ENCODE measurements around the gene PLA2G12A. TPM values are rescaled to one million over a fixed set of nuclear protein-coding genes. Genes with fewer than 3 reads are reported as not detected.
A peak's percentile ranks its signal among the peaks of the same experiment; 100 is the strongest.

Gene PLA2G12A
- total and polyA plus RNA-seq, 2 donors (not counting 1 experiment from before 2014, with no cell fraction given): 15.9 to 18.0 TPM

DNA sequence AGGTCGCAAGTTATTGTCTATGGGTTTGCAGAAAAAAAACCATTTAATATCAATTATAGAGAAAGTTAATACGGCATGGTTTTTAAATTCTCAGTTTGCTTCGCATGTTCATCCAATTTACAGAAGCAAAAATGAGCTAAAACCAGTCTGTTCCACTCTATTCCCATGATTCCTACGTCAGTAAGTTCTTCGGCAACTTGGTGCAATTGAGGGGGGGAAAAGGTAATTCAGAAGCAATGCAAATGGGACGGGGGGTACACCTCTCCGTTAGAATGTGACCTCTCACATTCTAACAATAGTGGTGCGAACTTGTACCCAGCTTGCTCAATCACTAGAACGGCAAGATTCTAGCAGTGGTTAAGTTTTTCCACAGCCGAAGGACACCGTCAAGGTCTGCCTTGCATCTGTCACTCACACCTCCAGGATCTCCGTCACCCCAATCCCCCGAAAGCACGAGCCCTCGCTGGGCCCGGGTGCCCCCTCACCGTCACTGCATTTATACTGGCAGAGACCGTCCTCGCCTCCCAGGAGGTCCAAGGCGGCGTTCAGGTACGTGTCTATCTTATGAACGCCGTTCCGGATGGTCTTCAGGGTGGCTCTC is 653 bp downstream of the PLA2G12A start:
- peaks cover 2% of the 10 kb centered on the region for H3K79me2 ChIP-seq (ENCODE audit: control insufficient read depth, insufficient read depth, low read length)
- peak overlapping the region; percentile 44 for H3K27ac ChIP-seq (ENCODE audit: insufficient read depth, low read length)
- H3K36me3 ChIP-seq (ENCODE audit: control insufficient read depth, insufficient read depth, low read length): no peaks in the 10 kb centered on the region
- no peaks in the 10 kb centered on the region for H3K9me3 ChIP-seq (ENCODE audit: control insufficient read depth, insufficient read depth, low read depth, low read length)
- H3K4me3 ChIP-seq (replicated peaks in 1 of 4; ENCODE audit: control extremely low read depth in 1 of 4, insufficient read depth in 1 of 4, low read depth in 3 of 4, low read length in 4 of 4): peak overlapping the region; percentile 34 to 89 (median 76)
- H4K20me1 ChIP-seq (ENCODE audit: control insufficient read depth, extremely low read depth, insufficient read depth, low read length): no peaks in the 10 kb centered on the region
- peak; percentile 9 to 34 for DNase-seq (ENCODE audit: low read depth in 2 of 2)
- no peaks in the 10 kb centered on the region for H3K27me3 ChIP-seq (ENCODE audit: control insufficient read depth, insufficient read depth, low read length)
- TF ChIP-seq, protein P1, sequence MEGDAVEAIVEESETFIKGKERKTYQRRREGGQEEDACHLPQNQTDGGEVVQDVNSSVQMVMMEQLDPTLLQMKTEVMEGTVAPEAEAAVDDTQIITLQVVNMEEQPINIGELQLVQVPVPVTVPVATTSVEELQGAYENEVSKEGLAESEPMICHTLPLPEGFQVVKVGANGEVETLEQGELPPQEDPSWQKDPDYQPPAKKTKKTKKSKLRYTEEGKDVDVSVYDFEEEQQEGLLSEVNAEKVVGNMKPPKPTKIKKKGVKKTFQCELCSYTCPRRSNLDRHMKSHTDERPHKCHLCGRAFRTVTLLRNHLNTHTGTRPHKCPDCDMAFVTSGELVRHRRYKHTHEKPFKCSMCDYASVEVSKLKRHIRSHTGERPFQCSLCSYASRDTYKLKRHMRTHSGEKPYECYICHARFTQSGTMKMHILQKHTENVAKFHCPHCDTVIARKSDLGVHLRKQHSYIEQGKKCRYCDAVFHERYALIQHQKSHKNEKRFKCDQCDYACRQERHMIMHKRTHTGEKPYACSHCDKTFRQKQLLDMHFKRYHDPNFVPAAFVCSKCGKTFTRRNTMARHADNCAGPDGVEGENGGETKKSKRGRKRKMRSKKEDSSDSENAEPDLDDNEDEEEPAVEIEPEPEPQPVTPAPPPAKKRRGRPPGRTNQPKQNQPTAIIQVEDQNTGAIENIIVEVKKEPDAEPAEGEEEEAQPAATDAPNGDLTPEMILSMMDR (conservative IDR thresholded peaks at IDR 0.05 in 1 of 2, IDR thresholded peaks at IDR 0.05 in 1 of 2; ENCODE audit: low read depth in 1 of 2, low read length in 2 of 2): no peak
- no peak for TF ChIP-seq EZH2 (IDR thresholded peaks at IDR 0.05; ENCODE audit: low read length, missing control alignments)
- peak overlapping the region; percentile 66 for H3K4me2 ChIP-seq (ENCODE audit: extremely low read depth, insufficient read depth, low read length)
- H3K9ac ChIP-seq (ENCODE audit: insufficient read depth, low read length): peak overlapping the region; percentile 66
- H2AFZ ChIP-seq (ENCODE audit: low read length): peak overlapping the region; percentile 94
- no peaks in the 10 kb centered on the region for H3K4me1 ChIP-seq (ENCODE audit: control insufficient read depth, extremely low read depth, insufficient read depth, low read length)

DNA sequence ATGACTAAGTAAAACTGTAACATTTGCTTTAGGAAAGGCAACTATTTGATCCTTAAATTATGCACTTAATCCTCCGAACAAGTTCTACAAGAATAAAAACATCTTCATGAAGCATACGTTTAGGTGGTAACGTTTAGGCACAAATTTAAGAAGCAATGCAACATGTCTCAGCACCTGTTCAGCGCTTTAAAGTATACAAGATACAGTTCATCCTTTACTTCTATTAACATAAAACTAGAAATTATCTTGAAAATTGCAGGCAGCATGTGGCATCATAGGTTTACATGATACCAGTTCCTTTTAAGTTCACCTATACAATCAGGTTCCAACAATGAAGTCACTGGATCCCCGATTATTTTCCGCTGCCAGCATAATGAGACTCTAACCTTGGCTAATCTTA is 1.5 kb downstream of the PLA2G12A start:
- peaks cover 2% of the 10 kb centered on the region for H3K79me2 ChIP-seq (ENCODE audit: control insufficient read depth, insufficient read depth, low read length)
- no peaks in the 10 kb centered on the region for H3K36me3 ChIP-seq (ENCODE audit: control insufficient read depth, insufficient read depth, low read length)
- no peak overlapping the region for H3K9ac ChIP-seq (ENCODE audit: insufficient read depth, low read length)
- peak overlapping the region in 3 of 4 experiments; percentile 34 to 89 (median 78) for H3K4me3 ChIP-seq (replicated peaks in 1 of 4; ENCODE audit: control extremely low read depth in 1 of 4, insufficient read depth in 1 of 4, low read depth in 3 of 4, low read length in 4 of 4)
- peak overlapping the region; percentile 66 for H3K4me2 ChIP-seq (ENCODE audit: extremely low read depth, insufficient read depth, low read length)
- no peaks in the 10 kb centered on the region for H3K4me1 ChIP-seq (ENCODE audit: control insufficient read depth, extremely low read depth, insufficient read depth, low read length)
- no peaks in the 10 kb centered on the region for H3K27me3 ChIP-seq (ENCODE audit: control insufficient read depth, insufficient read depth, low read length)
- TF ChIP-seq, protein P1 (conservative IDR thresholded peaks at IDR 0.05 in 1 of 2, IDR thresholded peaks at IDR 0.05 in 1 of 2; ENCODE audit: low read depth in 1 of 2, low read length in 2 of 2): no peak
- no peak for TF ChIP-seq EZH2 (IDR thresholded peaks at IDR 0.05; ENCODE audit: low read length, missing control alignments)
- no peak overlapping the region for H3K27ac ChIP-seq (ENCODE audit: insufficient read depth, low read length)
- DNase-seq (ENCODE audit: low read depth in 2 of 2): no peak
- no peak overlapping the region for H2AFZ ChIP-seq (ENCODE audit: low read length)
- H3K9me3 ChIP-seq (ENCODE audit: control insufficient read depth, insufficient read depth, low read depth, low read length): no peaks in the 10 kb centered on the region
- no peaks in the 10 kb centered on the region for H4K20me1 ChIP-seq (ENCODE audit: control insufficient read depth, extremely low read depth, insufficient read depth, low read length)

DNA sequence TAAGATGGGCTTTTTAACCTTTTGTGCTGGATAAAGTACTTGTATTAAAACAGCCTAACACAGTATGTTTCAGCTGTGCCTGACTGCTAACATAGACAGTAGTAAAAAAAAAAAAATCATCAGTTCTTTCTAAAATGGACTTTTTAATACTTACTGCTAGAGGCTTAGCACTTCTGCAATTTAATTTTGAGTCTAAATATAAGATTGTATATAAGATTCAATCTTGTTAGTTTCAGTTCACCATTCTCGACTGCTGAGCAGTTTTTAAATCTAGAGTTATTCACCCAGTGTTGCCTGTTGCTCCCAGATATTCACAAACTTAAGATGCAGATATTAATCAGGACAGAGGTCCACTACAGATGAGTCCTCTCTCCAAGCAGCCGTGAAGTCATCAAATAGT is 6.8 kb downstream of the PLA2G12A start:
- Histone ChIP-seq H4K20me1 (ENCODE audit: control insufficient read depth, extremely low read depth, insufficient read depth, low read length) (no peaks in the 10 kb centered on the region), H3K4me2 (ENCODE audit: extremely low read depth, insufficient read depth, low read length) (no peak overlapping the region), H3K9me3 (ENCODE audit: control insufficient read depth, insufficient read depth, low read depth, low read length) (no peaks in the 10 kb centered on the region), H2AFZ (ENCODE audit: low read length) (no peak overlapping the region), H3K36me3 (ENCODE audit: control insufficient read depth, insufficient read depth, low read length) (no peaks in the 10 kb centered on the region), H3K27me3 (ENCODE audit: control insufficient read depth, insufficient read depth, low read length) (no peaks in the 10 kb centered on the region), H3K4me3 (replicated peaks in 1 of 4; ENCODE audit: control extremely low read depth in 1 of 4, insufficient read depth in 1 of 4, low read depth in 3 of 4, low read length in 4 of 4) (no peak overlapping the region), H3K79me2 (ENCODE audit: control insufficient read depth, insufficient read depth, low read length) (no peaks in the 10 kb centered on the region), H3K27ac (ENCODE audit: insufficient read depth, low read length) (no peak overlapping the region), H3K9ac (ENCODE audit: insufficient read depth, low read length) (no peak overlapping the region), H3K4me1 (ENCODE audit: control insufficient read depth, extremely low read depth, insufficient read depth, low read length) (no peaks in the 10 kb centered on the region)
- TF ChIP-seq EZH2 (IDR thresholded peaks at IDR 0.05; ENCODE audit: low read length, missing control alignments): no peak
- TF ChIP-seq, protein P1 (conservative IDR thresholded peaks at IDR 0.05 in 1 of 2, IDR thresholded peaks at IDR 0.05 in 1 of 2; ENCODE audit: low read depth in 1 of 2, low read length in 2 of 2): no peak
- no peak for DNase-seq (ENCODE audit: low read depth in 2 of 2)

Data from fibroblast of lung (primary cell).